ENCODE data around the gene PARVA.

- no peak for TF ChIP-seq CTCF (IDR thresholded peaks at IDR 0.05; ENCODE audit: insufficient read depth, low read depth, low read length)
- TF ChIP-seq EZH2 (IDR thresholded peaks at IDR 0.05; ENCODE audit: insufficient read depth, low read length): no peak
Measured at GRCh38 chr11:12529041-12529440, 151.7 kb downstream of the PARVA start.

All from astrocyte (in vitro differentiated cells and primary cell).